H1 (cell line): ENCODE results near the gene CCDC38. TPM values are rescaled to one million over a fixed set of nuclear protein-coding genes. Genes with fewer than 3 reads are reported as not detected.

Experiments used
- CTCF ChIA-PET: fragments of 300-600 bp; sonication (Branson Sonifier 250); formaldehyde crosslinking; loops from one replicate; lab custom pipeline; 2021; ENCODE audit not compliant: partially characterized antibody; lab: Charles Lee
- POLR2A ChIA-PET: fragments of 300-600 bp; sonication (Branson Sonifier 250); formaldehyde crosslinking; loops from one replicate; lab custom pipeline; 2021; ENCODE audit warnings: inconsistent platforms; ENCODE audit not compliant: partially characterized antibody; lab: Charles Lee
- DNase-seq, 2 experiments: peaks; one replicate each; pipeline versions ENCODE4 v3.0.0 to v3.0.0-alpha.2; 2010 to 2022; ENCODE audit warnings: low spot score in 2 of 2, low read depth in 1 of 2, mixed read lengths in 1 of 2
- FAIRE-seq: peaks from 2 replicates; lab custom pipeline; 2011; peaks lifted over from hg19 to GRCh38; lab: Jason Lieb, UNC
- H2AFZ ChIP-seq: 2 replicates; pipeline ENCODE4 v1.8.1; 2012; ENCODE audit warnings: low read length, inconsistent platforms
- H2AK5ac ChIP-seq: 2 replicates; pipeline ENCODE4 v1.6.1; 2013; ENCODE audit warnings: low read depth, low read length
- H2BK120ac ChIP-seq: replicated peaks from 2 replicates; pipeline ENCODE3; 2013; ENCODE audit warnings: low read depth, low read length, inconsistent platforms
- H2BK12ac ChIP-seq: 2 replicates; pipeline ENCODE4 v1.6.1; 2013; ENCODE audit warnings: low read depth, low read length
- H2BK15ac ChIP-seq: 2 replicates; pipeline ENCODE4 v1.6.1; 2013; ENCODE audit warnings: low read length
- H2BK20ac ChIP-seq: 2 replicates; pipeline ENCODE4 v1.6.1; 2013; ENCODE audit warnings: low read length
- H2BK5ac ChIP-seq: 2 replicates; pipeline ENCODE4 v1.6.1; 2013; ENCODE audit warnings: low read depth, low read length
- H3K14ac ChIP-seq: 2 replicates; pipeline ENCODE4 v1.6.1; 2013; ENCODE audit warnings: inconsistent platforms; ENCODE audit not compliant: insufficient read length
- H3K18ac ChIP-seq: 2 replicates; pipeline ENCODE4 v1.6.1; 2013; ENCODE audit warnings: low read length; ENCODE audit errors: extremely low read depth
- H3K23ac ChIP-seq: 2 replicates; pipeline ENCODE4 v1.6.1; 2013; ENCODE audit warnings: inconsistent platforms; ENCODE audit not compliant: insufficient read length
- H3K23me2 ChIP-seq: 2 replicates; pipeline ENCODE4 v1.6.1; 2013; ENCODE audit warnings: low read depth, low read length
- H3K27ac ChIP-seq: 2 replicates; pipeline ENCODE4 v1.6.1; 2011; ENCODE audit warnings: low read depth, low read length, inconsistent platforms
- H3K27me3 ChIP-seq, 4 experiments: replicated peaks in 1 of 4; 1 replicate in 1 of 4; 2 replicates in 3 of 4; pipeline versions ENCODE4 v1.6.1 to v1.8.1; 2011 to 2013; ENCODE audit warnings: low read length in 3 of 4, mild to moderate bottlenecking in 3 of 4, inconsistent platforms in 2 of 4, mixed read lengths in 2 of 4, moderate library complexity in 1 of 4; ENCODE audit not compliant: control insufficient read depth in 3 of 4, insufficient read depth in 3 of 4; ENCODE audit errors: extremely low read depth in 1 of 4
- H3K36me3 ChIP-seq, 4 experiments: 2 replicates each; pipeline versions ENCODE4 v1.6.1 to v1.8.1; 2011 to 2013; ENCODE audit warnings: mild to moderate bottlenecking in 4 of 4, low read length in 3 of 4, moderate library complexity in 2 of 4, control low read depth in 1 of 4, inconsistent platforms in 1 of 4; ENCODE audit not compliant: insufficient read depth in 4 of 4, control insufficient read depth in 2 of 4
- H3K4ac ChIP-seq: replicated peaks from 2 replicates; pipeline ENCODE3; 2013; ENCODE audit warnings: low read length, low read depth, mixed read lengths, inconsistent platforms; ENCODE audit not compliant: insufficient read length
- H3K4me1 ChIP-seq, 4 experiments: replicated peaks in 1 of 4; 1 replicate in 1 of 4; 2 replicates in 3 of 4; pipeline versions ENCODE4 v1.6.1 to v1.8.1; 2011 to 2013; ENCODE audit warnings: low read length in 3 of 4, inconsistent platforms in 2 of 4, mixed read lengths in 1 of 4; ENCODE audit not compliant: insufficient read depth in 4 of 4, control insufficient read depth in 3 of 4
- H3K4me2 ChIP-seq, 2 experiments: 2 replicates each; pipeline versions ENCODE4 v1.6.1 to v1.8.1; 2011 to 2013; ENCODE audit warnings: low read depth in 2 of 2, low read length in 2 of 2, control low read depth in 1 of 2, inconsistent platforms in 1 of 2, mild to moderate bottlenecking in 1 of 2; ENCODE audit not compliant: insufficient read depth in 1 of 2
- H3K4me3 ChIP-seq, 4 experiments: fragments of 200-600, 300-600 bp in 1 of 4; sonication (generic), shearing (Covaris generic), sonication (Bioruptor Twin) in 1 of 4; 2 replicates each; pipeline versions ENCODE4 v1.5.1 to v1.8.1; 2011 to 2016; ENCODE audit warnings: low read length in 4 of 4, low read depth in 3 of 4, control low read depth in 2 of 4, inconsistent platforms in 2 of 4, mild to moderate bottlenecking in 2 of 4, mixed read lengths in 1 of 4, moderate library complexity in 1 of 4; ENCODE audit not compliant: insufficient read depth in 2 of 4; ENCODE audit errors: extremely low read depth in 1 of 4
- H3K56ac ChIP-seq: replicated peaks from 2 replicates; pipeline ENCODE3; 2013; ENCODE audit warnings: low read depth, mild to moderate bottlenecking, mixed read lengths, low read length, inconsistent platforms; ENCODE audit not compliant: insufficient read length
- H3K79me1 ChIP-seq: 2 replicates; pipeline ENCODE4 v1.6.1; 2013; ENCODE audit warnings: low read depth, low read length, control low read depth
- H3K79me2 ChIP-seq, 2 experiments: 2 replicates each; pipeline versions ENCODE4 v1.6.1 to v1.8.1; 2012 to 2013; ENCODE audit warnings: low read length in 2 of 2, mild to moderate bottlenecking in 2 of 2, inconsistent platforms in 1 of 2; ENCODE audit not compliant: insufficient read depth in 2 of 2, control insufficient read depth in 1 of 2
- H3K9ac ChIP-seq, 4 experiments: replicated peaks in 1 of 4; 1 replicate in 1 of 4; 2 replicates in 3 of 4; pipeline versions ENCODE4 v1.6.1 to v1.8.1; 2011 to 2013; ENCODE audit warnings: low read depth in 3 of 4, low read length in 3 of 4, control low read depth in 2 of 4, mild to moderate bottlenecking in 2 of 4, moderate library complexity in 2 of 4, inconsistent platforms in 1 of 4; ENCODE audit errors: extremely low read depth in 1 of 4
- H3K9me3 ChIP-seq, 2 experiments: 2 replicates each; pipeline versions ENCODE4 v1.6.1 to v1.8.1; 2012 to 2013; ENCODE audit warnings: mild to moderate bottlenecking in 2 of 2, moderate library complexity in 2 of 2, control low read depth in 1 of 2, inconsistent platforms in 1 of 2, low read depth in 1 of 2, low read length in 1 of 2, mixed read lengths in 1 of 2; ENCODE audit not compliant: insufficient read depth in 2 of 2
- H4K20me1 ChIP-seq, 2 experiments: replicated peaks in 1 of 2; 2 replicates each; pipeline versions ENCODE3 to v1.8.1; 2011 to 2013; ENCODE audit warnings: inconsistent platforms in 2 of 2, low read length in 2 of 2, mild to moderate bottlenecking in 1 of 2; ENCODE audit not compliant: insufficient read depth in 2 of 2, control insufficient read depth in 1 of 2
- H4K5ac ChIP-seq: 2 replicates; pipeline ENCODE4 v1.6.1; 2013; ENCODE audit warnings: low read length, low read depth, mixed read lengths, inconsistent platforms; ENCODE audit not compliant: insufficient read length
- H4K8ac ChIP-seq: 2 replicates; pipeline ENCODE4 v1.8.0; 2013; ENCODE audit warnings: mild to moderate bottlenecking, moderate library complexity, low read length, inconsistent platforms; ENCODE audit not compliant: insufficient read depth; ENCODE audit errors: extremely low read depth
- H4K91ac ChIP-seq: replicated peaks from 2 replicates; pipeline ENCODE3; 2013; ENCODE audit warnings: low read length, mixed read lengths, inconsistent platforms; ENCODE audit not compliant: insufficient read length
- CTCF ChIP-seq, 3 experiments: IDR thresholded peaks; 1 replicate in 2 of 3; 2 replicates in 1 of 3; pipeline versions ENCODE4 v1.5.1 to v1.6.1; 2011; ENCODE audit warnings: low read length in 3 of 3, mild to moderate bottlenecking in 3 of 3, inconsistent platforms in 2 of 3, low read depth in 1 of 3, moderate library complexity in 1 of 3; ENCODE audit not compliant: insufficient read depth in 1 of 3; ENCODE audit errors: control extremely low read depth in 1 of 3
- EP300 ChIP-seq, 2 experiments: IDR thresholded peaks; 1 replicate in 1 of 2; 2 replicates in 1 of 2; pipeline ENCODE4 v1.6.1; 2011 to 2012; ENCODE audit warnings: low read depth in 2 of 2, low read length in 2 of 2, mild to moderate bottlenecking in 2 of 2, borderline replicate concordance in 1 of 2, inconsistent platforms in 1 of 2, moderate library complexity in 1 of 2
- FOSL1 ChIP-seq: IDR thresholded peaks from 2 replicates; pipeline ENCODE4 v1.6.1; 2011; ENCODE audit warnings: mild to moderate bottlenecking, low read depth, low read length, moderate library complexity; ENCODE audit not compliant: insufficient read depth
- GABPA ChIP-seq: IDR thresholded peaks from 2 replicates; pipeline ENCODE4 v1.6.1; 2011; ENCODE audit warnings: mild to moderate bottlenecking, low read length, moderate library complexity, borderline replicate concordance; ENCODE audit not compliant: insufficient read depth
- HDAC6 ChIP-seq: IDR thresholded peaks from one replicate; pipeline ENCODE4 v1.7.1; 2012; ENCODE audit warnings: low read depth, mild to moderate bottlenecking, inconsistent platforms, low read length, moderate library complexity
- KDM5A ChIP-seq: fragments of 200-600 bp; IDR thresholded peaks from 2 replicates; pipeline ENCODE4 v1.7.1; 2012; ENCODE audit warnings: mild to moderate bottlenecking, low read length, inconsistent platforms, mixed read lengths
- NANOG ChIP-seq: IDR thresholded peaks from 2 replicates; pipeline ENCODE4 v1.6.1; 2011; ENCODE audit warnings: low read length, low read depth, mild to moderate bottlenecking, inconsistent platforms; ENCODE audit not compliant: insufficient read depth, poor library complexity, severe bottlenecking
- NRF1 ChIP-seq: IDR thresholded peaks from 2 replicates; pipeline ENCODE4 v1.6.1; 2011; ENCODE audit warnings: mild to moderate bottlenecking, low read depth, low read length, improper control_type of control experiment
- RXRA ChIP-seq: IDR thresholded peaks from 2 replicates; pipeline ENCODE4 v1.6.1; 2011; ENCODE audit warnings: low read depth, mild to moderate bottlenecking, low read length, moderate library complexity; ENCODE audit not compliant: insufficient read depth
- SP4 ChIP-seq: IDR thresholded peaks from 2 replicates; pipeline ENCODE4 v1.6.1; 2012; ENCODE audit warnings: low read length, inconsistent platforms
- TCF12 ChIP-seq: IDR thresholded peaks from 2 replicates; pipeline ENCODE4 v1.6.1; 2011; ENCODE audit warnings: low read depth, mild to moderate bottlenecking, low read length
- TEAD4 ChIP-seq: IDR thresholded peaks from 2 replicates; pipeline ENCODE4 v1.6.1; 2012; ENCODE audit warnings: low read depth, low read length, inconsistent platforms, mixed read lengths
- polyA plus RNA-seq, 7 experiments: library from polyadenylated mRNA; depleted of rRNA in 3 of 7; stranded (reverse) in 5 of 7; unstranded in 2 of 7; fragments of >200 nt in 5 of 7; fragments of 200-250 nt in 2 of 7; gene quantifications; 1 replicate in 5 of 7; 2 replicates in 1 of 7; 4 replicates in 1 of 7; pipeline versions ENCODE4 v1.2.1 to v1.2.3, GENCODE V29; 2011 to 2013; ENCODE audit warnings: missing spikeins in 2 of 7, mixed read lengths in 2 of 7
- total RNA-seq: library from RNA; stranded (reverse); fragmentation: NEBNext Ultra II Directional; extraction: Animal tissue kit (Norgen Biotek cat#: 25700); gene quantifications from 2 replicates; pipeline ENCODE4 v1.2.1, GENCODE V29; 2021

CCDC38 gene
- total and polyA plus RNA-seq, 2 of the 8 experiments (the other 6 are each of a cell fraction or from before 2014, with no cell fraction given), result not detected

GRCh38 chr12:95863337-95863736, 79.1 kb downstream of the CCDC38 start:
- Histone ChIP-seq H2BK5ac (no peak overlapping the region), H3K9ac (no peak overlapping the region), H3K18ac (no peak overlapping the region), H4K20me1 (peaks cover 2 to 3% of the 10 kb centered on the region in 2 experiments), H3K27me3 (no peaks in the 10 kb centered on the region), H4K5ac (no peak overlapping the region), H2BK12ac (no peak overlapping the region), H2BK20ac (no peak overlapping the region), H3K79me1 (no peaks in the 10 kb centered on the region), H3K14ac (no peak overlapping the region), H3K23me2 (peaks cover 7% of the 10 kb centered on the region; the same call in 1 of the 2 replicates), H3K23ac (no peak overlapping the region), H3K27ac (no peak overlapping the region), H3K9me3 (peaks cover 0 to 6% of the 10 kb centered on the region in 2 experiments; a peak in 1 of 4 replicates), H3K4me2 (no peak overlapping the region), H4K91ac (no peak overlapping the region), H3K4ac (no peak overlapping the region), H3K4me1 (peaks cover 0 to 4% (median 2%) of the 10 kb centered on the region in 4 experiments; a peak in 2 of 7 replicates), H3K4me3 (no peak overlapping the region), H4K8ac (no peak overlapping the region), H2BK15ac (no peak overlapping the region), H3K36me3 (peaks cover 2 to 70% (median 35%) of the 10 kb centered on the region in 4 experiments), H2AK5ac (no peak overlapping the region), H2BK120ac (no peak overlapping the region), H3K79me2 (peaks cover 16 to 62% of the 10 kb centered on the region in 2 experiments), H2AFZ (no peak overlapping the region), H3K56ac (no peak overlapping the region)
- POLR2A ChIA-PET, result interaction anchor here (0.7 to 6.7 kb wide), 2 partner anchors 9 to 17 kb away, joined by 3 to 53 read pairs; no protein-coding TSS in a partner anchor
- FAIRE-seq (no peak), DNase-seq (no peak)
- CTCF ChIA-PET, result interaction anchor here (2.7 kb wide), 1 partner anchor 135 kb away, joined by 8 read pairs; no protein-coding TSS in a partner anchor
- TF ChIP-seq HDAC6 (no peak), FOSL1 (no peak), EP300 (IDR thresholded peaks at IDR 0.05; ENCODE audit: borderline replicate concordance in 1 of 2, low read depth in 2 of 2, low read length in 2 of 2) (no peak), TEAD4 (no peak), TCF12 (no peak), SP4 (no peak), GABPA (no peak), RXRA (no peak), CTCF (IDR thresholded peaks at IDR 0.05; ENCODE audit: control extremely low read depth in 1 of 3, insufficient read depth in 1 of 3, low read depth in 1 of 3, low read length in 3 of 3) (no peak), NRF1 (no peak), KDM5A (no peak), NANOG (no peak)
